Measurements from ENCODE around the gene FSIP2.

Gene FSIP2

GRCh38 chr2:185785851-185786473 lies 47.4 kb downstream of the FSIP2 start:
- TF ChIP-seq CTCF (IDR thresholded peaks at IDR 0.05; ENCODE audit: low read length, missing control alignments), result no peak
- no peak overlapping the region for H3K4me3 ChIP-seq (replicated peaks; ENCODE audit: low read depth, low read length)
- no peak for DNase-seq (ENCODE audit: low read depth)

- peak; percentile 13 for DNase-seq (ENCODE audit: low read depth)
- TF ChIP-seq CTCF (IDR thresholded peaks at IDR 0.05; ENCODE audit: low read length, missing control alignments), result no peak
- H3K4me3 ChIP-seq (replicated peaks; ENCODE audit: low read depth, low read length), result no peak overlapping the region
These were observed 48.9 kb downstream of the FSIP2 start for GRCh38 chr2:185787227-185788145.

- DNase-seq (ENCODE audit: low read depth), result no peak
- H3K4me3 ChIP-seq (replicated peaks; ENCODE audit: low read depth, low read length), result no peak overlapping the region
These were observed 51.8 kb downstream of the FSIP2 start for GRCh38 chr2:185790361-185790760.

GRCh38 chr2:185793532-185794345 lies 55.1 kb downstream of the FSIP2 start:
- no peak overlapping the region for H3K4me3 ChIP-seq (replicated peaks; ENCODE audit: low read depth, low read length)

More at GRCh38 chr2:185790361-185790760, 51.8 kb downstream of the FSIP2 start:
- no peak for TF ChIP-seq CTCF (IDR thresholded peaks at IDR 0.05; ENCODE audit: low read length, missing control alignments)

GRCh38 chr2:185796758-185797157 lies 58.2 kb downstream of the FSIP2 start:
- no peak overlapping the region for H3K4me3 ChIP-seq (replicated peaks; ENCODE audit: low read depth, low read length)
- DNase-seq (ENCODE audit: low read depth), result no peak
- TF ChIP-seq CTCF (IDR thresholded peaks at IDR 0.05; ENCODE audit: low read length, missing control alignments), result no peak

More at GRCh38 chr2:185793532-185794345, 55.1 kb downstream of the FSIP2 start:
- no peak for TF ChIP-seq CTCF (IDR thresholded peaks at IDR 0.05; ENCODE audit: low read length, missing control alignments)
- DNase-seq (ENCODE audit: low read depth), result no peak

GRCh38 chr2:185802926-185803325 lies 64.3 kb downstream of the FSIP2 start:
- DNase-seq (ENCODE audit: low read depth), result no peak
- no peak overlapping the region for H3K4me3 ChIP-seq (replicated peaks; ENCODE audit: low read depth, low read length)
- TF ChIP-seq CTCF (IDR thresholded peaks at IDR 0.05; ENCODE audit: low read length, missing control alignments), result no peak
